Activated naive CD8-positive, alpha-beta T cell (primary cell): ENCODE data around the gene PHF13.
A peak's percentile ranks its signal among the peaks of the same experiment; 100 is the strongest.
"Not testable (repeated sequence)": the region's sequence is repeated elsewhere in the genome, so short reads cannot be mapped to it uniquely, and the experiment has no call there.

Experiments used
- H3K27ac Mint-ChIP-seq: one replicate; pipeline ENCODE4 v1.8.0; 2021; ENCODE audit warnings: mixed read lengths
- H3K27me3 Mint-ChIP-seq: one replicate; pipeline ENCODE4 v1.8.0; 2021; ENCODE audit warnings: mixed read lengths
- H3K36me3 Mint-ChIP-seq: one replicate; pipeline ENCODE4 v1.8.0; 2021; ENCODE audit warnings: mixed read lengths
- H3K4me1 Mint-ChIP-seq: one replicate; pipeline ENCODE4 v1.8.0; 2021; ENCODE audit warnings: low read depth, mixed read lengths
- H3K4me3 Mint-ChIP-seq: one replicate; pipeline ENCODE4 v1.8.0; 2021; ENCODE audit warnings: mild to moderate bottlenecking, mixed read lengths
- H3K9me3 Mint-ChIP-seq: one replicate; pipeline ENCODE4 v1.8.0; 2021; ENCODE audit warnings: low read depth, mixed read lengths

The PHF13 gene

GRCh38 chr1:6627031-6627430 is 13.5 kb downstream of the PHF13 start:
- Mint-ChIP-seq H3K9me3 (no peaks in the 10 kb centered on the region), H3K36me3 (no peaks in the 10 kb centered on the region), H3K4me1 (peaks cover 27% of the 10 kb centered on the region), H3K27ac (no peak overlapping the region), H3K4me3 (peak overlapping the region; percentile 95), H3K27me3 (no peaks in the 10 kb centered on the region)

DNA sequence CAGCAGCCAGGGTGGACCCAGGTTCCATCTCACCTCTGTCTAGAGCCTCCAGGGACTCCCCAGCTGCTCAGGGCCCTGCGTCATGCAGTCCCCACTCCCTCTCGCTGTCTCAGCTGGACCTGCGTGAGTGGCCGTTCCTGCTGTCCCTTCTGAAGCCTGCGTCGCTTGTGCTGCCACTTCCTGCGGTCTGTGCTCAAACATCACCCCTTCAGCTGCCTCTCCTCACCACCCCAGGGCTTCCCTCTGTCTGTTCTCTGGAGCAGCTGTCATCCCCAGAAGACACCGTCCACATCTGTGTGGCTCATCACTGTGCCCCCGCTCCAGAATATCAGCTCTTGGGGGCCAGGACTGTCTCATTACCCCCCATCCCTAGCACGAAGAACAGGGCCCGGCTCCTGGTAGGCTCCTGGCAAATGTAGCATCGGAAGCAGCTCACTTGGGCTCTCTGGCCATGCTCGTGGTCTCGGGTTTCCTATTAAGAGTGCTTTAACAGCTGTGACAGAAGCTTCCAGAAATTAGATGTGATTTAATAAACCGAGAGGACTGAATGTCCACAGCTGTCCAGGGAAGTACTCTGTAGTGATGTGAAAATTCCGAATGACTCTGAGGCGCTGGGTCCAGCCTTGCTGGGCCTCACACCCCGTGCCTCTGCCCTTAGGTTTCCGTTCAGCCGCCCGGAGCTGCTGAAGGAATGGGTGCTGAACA is 14.5 kb downstream of the PHF13 start:
- peaks cover 27% of the 10 kb centered on the region for H3K4me1 Mint-ChIP-seq
- peak overlapping the region; percentile 50 for H3K27ac Mint-ChIP-seq
- H3K36me3 Mint-ChIP-seq, result no peaks in the 10 kb centered on the region
- H3K4me3 Mint-ChIP-seq, result peak overlapping the region; percentile 60
- H3K27me3 Mint-ChIP-seq, result no peaks in the 10 kb centered on the region
- H3K9me3 Mint-ChIP-seq, result no peaks in the 10 kb centered on the region

- Mint-ChIP-seq H3K4me3 (no peak overlapping the region), H3K4me1 (peaks cover 27% of the 10 kb centered on the region), H3K27ac (no peak overlapping the region), H3K9me3 (no peaks in the 10 kb centered on the region), H3K36me3 (no peaks in the 10 kb centered on the region), H3K27me3 (no peaks in the 10 kb centered on the region)
Measured at GRCh38 chr1:6628971-6629479, 15.5 kb downstream of the PHF13 start.

GRCh38 chr1:6630027-6630426 is 16.5 kb downstream of the PHF13 start:
- Mint-ChIP-seq H3K27me3 (no peaks in the 10 kb centered on the region), H3K9me3 (no peaks in the 10 kb centered on the region), H3K4me3 (no peak overlapping the region), H3K4me1 (peaks cover 24% of the 10 kb centered on the region), H3K36me3 (no peaks in the 10 kb centered on the region), H3K27ac (no peak overlapping the region)

- H3K27me3 Mint-ChIP-seq, result no peaks in the 10 kb centered on the region
- H3K27ac Mint-ChIP-seq, result no peak overlapping the region
- H3K9me3 Mint-ChIP-seq, result no peaks in the 10 kb centered on the region
- no peaks in the 10 kb centered on the region for H3K36me3 Mint-ChIP-seq
- H3K4me1 Mint-ChIP-seq, result peaks cover 20% of the 10 kb centered on the region
- H3K4me3 Mint-ChIP-seq, result no peak overlapping the region
Measured at GRCh38 chr1:6631058-6631457, 17.5 kb downstream of the PHF13 start.

DNA sequence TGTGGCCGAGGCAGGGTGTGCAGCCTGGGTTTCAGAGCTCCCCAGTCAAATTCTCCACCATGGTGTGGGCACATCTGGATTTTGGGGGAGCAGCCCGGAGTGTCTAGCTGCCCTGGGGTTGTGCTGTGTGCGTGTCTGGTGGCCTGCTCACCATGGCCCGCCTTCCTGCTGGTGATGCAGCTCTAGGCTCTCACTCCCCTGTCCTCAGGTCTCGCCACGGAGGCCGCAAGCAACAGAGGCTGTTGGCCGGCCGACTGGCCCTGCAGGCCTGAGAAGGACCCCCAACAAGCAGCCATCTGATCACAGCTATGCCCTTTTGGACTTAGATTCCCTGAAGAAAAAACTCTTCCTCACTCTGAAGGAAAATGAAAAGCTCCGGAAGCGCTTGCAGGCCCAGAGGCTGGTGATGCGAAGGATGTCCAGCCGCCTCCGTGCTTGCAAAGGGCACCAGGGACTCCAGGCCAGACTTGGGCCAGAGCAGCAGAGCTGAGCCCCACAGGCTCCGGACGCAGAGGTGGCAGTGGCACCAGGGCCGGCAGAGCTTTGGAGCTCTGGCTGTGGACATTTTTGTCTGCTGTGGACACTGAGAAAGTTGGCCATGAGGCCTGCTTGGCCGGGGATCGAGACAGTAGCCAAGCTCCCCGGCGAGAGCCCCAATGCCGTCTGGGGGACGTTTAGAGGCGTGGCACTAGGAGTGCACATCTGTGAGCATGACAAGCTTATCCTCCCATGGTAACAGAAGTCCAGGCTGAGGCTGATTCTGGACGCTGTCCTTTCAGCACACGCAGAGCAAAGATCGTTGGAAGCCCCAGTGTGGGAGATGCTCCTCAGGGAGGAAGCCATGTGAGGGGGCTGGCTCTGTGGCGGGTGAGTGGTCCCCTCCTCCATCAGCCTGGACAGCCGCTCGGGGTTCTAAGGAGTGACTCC is 19.3 kb downstream of the PHF13 start:
- no peak overlapping the region for H3K4me3 Mint-ChIP-seq
- H3K36me3 Mint-ChIP-seq, result no peaks in the 10 kb centered on the region
- H3K4me1 Mint-ChIP-seq, result peaks cover 3% of the 10 kb centered on the region
- H3K9me3 Mint-ChIP-seq, result no peaks in the 10 kb centered on the region
- H3K27me3 Mint-ChIP-seq, result no peaks in the 10 kb centered on the region
- H3K27ac Mint-ChIP-seq, result no peak overlapping the region

GRCh38 chr1:6634371-6635052 is 21.0 kb downstream of the PHF13 start:
- H3K9me3 Mint-ChIP-seq, result no peaks in the 10 kb centered on the region
- no peak overlapping the region for H3K4me3 Mint-ChIP-seq
- H3K27ac Mint-ChIP-seq, result no peak overlapping the region
- peaks cover under 1% of the 10 kb centered on the region for H3K4me1 Mint-ChIP-seq
- H3K27me3 Mint-ChIP-seq, result no peaks in the 10 kb centered on the region
- no peaks in the 10 kb centered on the region for H3K36me3 Mint-ChIP-seq

DNA sequence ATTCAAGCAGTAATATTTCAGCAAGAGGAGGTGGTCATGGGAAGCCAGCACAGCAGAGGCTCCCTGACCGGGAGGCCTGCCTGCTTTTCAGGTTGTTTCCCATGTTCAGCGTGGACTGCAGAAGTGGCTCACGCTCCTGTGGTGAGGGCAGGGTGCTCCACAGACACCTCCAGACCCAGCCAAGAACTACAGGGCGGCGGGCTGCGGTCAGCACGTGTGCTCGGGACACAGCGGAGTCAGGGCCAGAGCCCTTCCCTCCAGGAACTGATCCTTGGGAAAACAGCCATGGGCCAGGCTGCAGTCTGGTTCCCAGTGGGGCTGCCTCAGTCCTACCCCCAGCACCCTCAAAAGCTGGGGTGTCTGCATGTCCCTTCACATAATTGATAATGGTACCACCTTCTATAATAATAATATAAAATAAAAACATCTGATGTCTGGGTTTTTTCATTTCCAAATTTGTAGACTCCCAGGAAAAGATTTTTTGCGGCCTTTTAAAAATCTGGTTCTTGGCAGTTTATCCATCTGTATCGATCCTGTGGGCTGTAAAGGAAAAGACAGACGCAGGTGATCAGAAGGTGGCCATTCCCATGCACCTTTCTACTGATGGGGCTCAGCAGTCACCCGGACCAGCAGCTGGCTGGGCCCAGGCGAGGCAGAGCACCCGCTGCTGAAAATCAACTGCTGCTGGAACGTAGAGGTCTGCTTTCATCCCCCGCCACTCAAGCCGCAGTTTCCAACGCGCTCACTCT is 21.8 kb downstream of the PHF13 start:
- Mint-ChIP-seq H3K27me3 (no peaks in the 10 kb centered on the region), H3K4me3 (no peak overlapping the region), H3K36me3 (no peaks in the 10 kb centered on the region), H3K9me3 (no peaks in the 10 kb centered on the region), H3K4me1 (no peaks in the 10 kb centered on the region), H3K27ac (no peak overlapping the region)

DNA sequence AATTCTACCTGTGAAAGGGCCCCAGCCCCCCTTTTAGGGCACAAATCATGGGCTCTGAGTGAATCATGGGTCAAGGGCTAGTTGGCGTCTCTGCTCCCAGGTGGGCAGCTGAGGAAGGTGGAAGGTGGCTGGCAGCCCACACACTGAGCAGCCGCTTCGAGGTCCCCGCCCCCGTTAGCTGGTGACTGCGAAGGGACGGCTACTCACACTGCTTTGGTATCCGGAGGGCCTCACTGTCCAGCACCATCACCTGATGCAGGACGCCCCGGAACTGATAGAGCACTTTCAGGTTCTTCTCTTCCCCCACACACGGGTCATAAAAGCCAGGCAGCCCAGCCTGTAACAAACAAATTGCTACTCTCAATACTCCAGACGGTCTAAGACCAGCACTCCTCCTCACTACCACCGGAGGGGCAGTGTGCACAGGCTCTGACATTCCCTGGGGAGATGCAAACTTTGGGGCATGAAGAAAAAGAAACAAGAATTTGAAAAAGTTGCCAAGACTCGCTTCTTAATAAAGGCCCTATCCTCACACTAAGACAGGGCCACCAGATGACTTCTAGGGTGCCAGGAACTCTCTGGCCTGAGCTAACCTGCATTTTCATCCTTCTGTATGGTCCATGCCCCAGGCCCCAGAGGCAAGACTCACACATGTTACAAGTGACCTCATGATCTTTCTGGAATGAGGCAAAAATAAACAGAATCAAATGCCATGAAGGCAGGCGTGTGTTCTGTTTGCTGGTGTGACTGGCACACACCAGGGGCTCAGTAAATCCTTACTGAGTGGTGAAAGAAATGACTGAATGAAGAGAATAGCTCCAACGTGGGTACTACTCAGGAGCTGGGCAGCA is 22.6 kb downstream of the PHF13 start:
- H3K27ac Mint-ChIP-seq, result no peak overlapping the region
- H3K9me3 Mint-ChIP-seq, result no peaks in the 10 kb centered on the region
- H3K27me3 Mint-ChIP-seq, result no peaks in the 10 kb centered on the region
- no peaks in the 10 kb centered on the region for H3K36me3 Mint-ChIP-seq
- H3K4me3 Mint-ChIP-seq, result no peak overlapping the region
- no peaks in the 10 kb centered on the region for H3K4me1 Mint-ChIP-seq

DNA sequence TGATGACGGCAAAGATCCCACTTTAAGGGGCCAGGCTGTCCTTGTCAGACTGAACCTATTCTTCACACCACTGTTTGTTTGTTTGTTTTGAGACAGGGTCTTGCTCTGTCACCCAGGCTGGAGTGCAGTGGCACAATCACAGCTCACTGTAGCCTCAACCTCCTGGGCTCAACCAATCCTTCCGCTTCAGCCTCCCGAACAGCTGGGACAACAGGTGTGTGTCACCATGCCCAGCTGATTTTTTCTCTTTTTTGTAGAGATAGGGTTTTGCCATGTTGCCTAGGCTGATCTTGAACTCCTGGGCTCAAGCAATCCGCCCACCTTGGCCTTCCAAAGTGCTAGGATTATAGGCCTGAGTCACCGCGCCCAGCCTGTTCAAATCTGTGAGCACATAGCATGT is 23.2 kb downstream of the PHF13 start:
- H3K4me1 Mint-ChIP-seq, H3K27me3 Mint-ChIP-seq, H3K27ac Mint-ChIP-seq, H3K9me3 Mint-ChIP-seq, H3K36me3 Mint-ChIP-seq, H3K4me3 Mint-ChIP-seq: not testable (repeated sequence)

DNA sequence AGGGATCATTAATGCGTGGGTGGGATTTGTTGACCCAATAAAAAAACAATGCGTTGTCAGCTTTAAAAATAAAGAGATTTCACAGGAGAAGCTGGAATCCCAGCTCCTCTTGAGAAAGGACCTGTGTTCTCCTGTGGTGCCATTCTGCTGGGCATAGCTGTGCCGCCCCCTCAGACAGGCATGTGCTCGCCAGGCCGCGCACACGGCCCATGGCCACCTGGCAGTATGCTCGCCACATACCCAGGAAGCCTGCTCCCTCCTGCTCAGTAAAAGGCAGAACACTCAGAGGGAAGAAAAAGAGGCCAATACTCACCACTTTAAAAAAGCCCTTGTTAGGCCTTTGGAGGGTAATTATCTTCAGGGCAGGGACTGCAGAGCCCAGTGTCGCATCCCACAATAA is 24.2 kb downstream of the PHF13 start:
- Mint-ChIP-seq H3K27ac (no peak overlapping the region), H3K4me3 (no peak overlapping the region), H3K4me1 (no peaks in the 10 kb centered on the region), H3K9me3 (no peaks in the 10 kb centered on the region), H3K27me3 (no peaks in the 10 kb centered on the region), H3K36me3 (no peaks in the 10 kb centered on the region)

- no peaks in the 10 kb centered on the region for H3K36me3 Mint-ChIP-seq
- no peak overlapping the region for H3K4me3 Mint-ChIP-seq
- H3K27ac Mint-ChIP-seq, result no peak overlapping the region
- H3K27me3 Mint-ChIP-seq, result no peaks in the 10 kb centered on the region
- H3K4me1 Mint-ChIP-seq, result no peaks in the 10 kb centered on the region
- H3K9me3 Mint-ChIP-seq, result no peaks in the 10 kb centered on the region
Measured at GRCh38 chr1:6638226-6638625, 24.7 kb downstream of the PHF13 start.

- not testable (repeated sequence) for H3K9me3 Mint-ChIP-seq, H3K27ac Mint-ChIP-seq, H3K27me3 Mint-ChIP-seq, H3K4me3 Mint-ChIP-seq, H3K4me1 Mint-ChIP-seq, H3K36me3 Mint-ChIP-seq
Measured at GRCh38 chr1:6640867-6641266, 27.3 kb downstream of the PHF13 start.

GRCh38 chr1:6645018-6645417 is 31.5 kb downstream of the PHF13 start:
- Mint-ChIP-seq H3K4me1 (no peaks in the 10 kb centered on the region), H3K4me3 (no peak overlapping the region), H3K9me3 (no peaks in the 10 kb centered on the region), H3K27ac (no peak overlapping the region), H3K27me3 (no peaks in the 10 kb centered on the region), H3K36me3 (peaks cover 2% of the 10 kb centered on the region)
